Measurements from ENCODE around the gene DUSP12.
A peak's percentile ranks its signal among the peaks of the same experiment; 100 is the strongest.
"Not testable (repeated sequence)": the region's sequence is repeated elsewhere in the genome, so short reads cannot be mapped to it uniquely, and the experiment has no call there.

The DUSP12 gene

GRCh38 chr1:161749509-161750407 is at the start of gene DUSP12:
Gene DUSP12, plus strand, starts transcription at chr1:161749786. Its CDS starts 16 bp downstream, at chr1:161749802.
- DNase-seq, result peak; percentile 83

DNA sequence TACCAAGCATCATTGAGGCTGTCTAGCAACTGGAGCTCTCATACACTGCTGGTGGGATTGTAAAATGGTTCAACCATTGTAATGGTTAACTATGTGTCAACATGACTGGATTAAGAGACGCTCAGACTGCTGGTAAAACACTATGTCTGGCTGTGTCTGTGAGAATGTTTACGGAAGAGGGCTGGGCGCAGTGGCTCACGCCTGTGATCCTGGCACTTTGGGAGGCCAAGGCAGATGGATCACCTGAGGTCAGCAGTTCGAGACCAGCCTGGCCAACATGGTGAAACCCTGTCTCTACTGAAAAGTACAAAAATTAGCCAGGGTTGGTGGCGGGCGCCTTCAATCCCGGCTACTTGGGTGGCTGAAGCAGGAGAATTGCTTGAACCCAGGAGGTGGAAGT is 47.3 kb upstream of the DUSP12 start:
- no peak for DNase-seq

GRCh38 chr1:161705537-161705936 is 44.0 kb upstream of the DUSP12 start:
- no peak for DNase-seq

- no peak for DNase-seq
These were observed 43.5 kb upstream of the DUSP12 start for GRCh38 chr1:161706113-161706481.

DNA sequence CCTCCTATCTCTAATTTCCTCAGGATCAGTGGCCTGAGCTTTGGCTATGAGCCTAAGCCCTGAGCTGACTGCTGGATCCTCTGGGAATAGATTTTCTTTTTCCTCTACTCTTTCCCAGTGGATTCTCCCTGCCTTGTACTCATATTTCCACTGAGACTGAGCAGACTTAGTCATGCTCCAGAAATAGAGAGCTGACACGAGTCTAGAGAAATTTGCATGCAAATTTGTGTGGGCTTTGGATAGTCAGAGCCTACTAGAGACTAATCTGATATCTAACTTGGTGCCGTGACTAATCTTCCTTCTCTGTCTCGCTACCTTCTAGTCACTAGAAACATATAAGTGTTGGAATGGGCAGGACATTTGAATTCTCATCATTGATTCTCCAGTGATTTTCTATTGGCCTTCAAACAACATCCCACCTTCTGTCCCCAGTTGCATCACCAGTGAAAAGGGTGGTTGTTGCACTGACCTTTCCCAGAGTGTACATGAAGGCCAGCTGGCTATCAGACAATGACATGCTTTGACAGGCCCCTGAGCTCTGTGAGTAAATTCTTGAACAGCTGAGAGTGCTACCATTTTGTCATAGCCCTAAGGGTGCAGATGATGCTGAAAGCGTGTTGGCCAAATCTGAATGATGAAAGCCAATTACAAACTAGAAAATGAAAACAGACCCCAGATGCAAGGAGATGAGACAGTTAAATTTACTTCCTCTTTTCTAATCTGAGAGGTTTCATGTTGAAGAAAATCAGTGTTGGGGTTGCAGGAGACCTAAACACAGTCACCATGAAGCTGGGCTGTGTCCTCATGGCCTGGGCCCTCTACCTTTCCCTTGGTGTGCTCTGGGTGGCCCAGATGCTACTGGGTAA is 42.9 kb upstream of the DUSP12 start, which contains the start of gene FCRLA:
TSS of gene FCRLA (plus strand) at position 748 of the 866 bp plus-strand sequence. CDS start at position 784, 36 bp downstream.
- no peak for DNase-seq

DNA sequence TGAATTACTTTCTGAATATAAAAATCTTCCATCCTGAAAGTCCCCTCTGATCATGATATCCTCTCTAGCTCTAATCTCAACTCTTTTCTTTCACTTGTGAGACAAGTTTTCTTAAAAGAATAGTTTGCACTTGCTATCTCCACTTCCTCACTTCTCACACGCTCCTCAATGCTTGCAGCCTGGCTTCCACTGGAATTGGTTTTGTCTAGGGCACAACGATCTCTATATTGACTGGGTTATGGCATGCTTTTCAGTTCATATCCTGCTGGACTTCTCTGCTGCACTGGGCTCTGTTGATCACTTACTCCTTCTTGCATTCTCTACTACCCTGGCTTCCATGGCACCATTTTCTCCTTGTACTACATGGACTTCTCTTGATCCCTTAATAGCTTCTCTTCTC is 42.1 kb upstream of the DUSP12 start:
- DNase-seq, result no peak

GRCh38 chr1:161709373-161709772 is 40.2 kb upstream of the DUSP12 start:
- no peak for DNase-seq

DNA sequence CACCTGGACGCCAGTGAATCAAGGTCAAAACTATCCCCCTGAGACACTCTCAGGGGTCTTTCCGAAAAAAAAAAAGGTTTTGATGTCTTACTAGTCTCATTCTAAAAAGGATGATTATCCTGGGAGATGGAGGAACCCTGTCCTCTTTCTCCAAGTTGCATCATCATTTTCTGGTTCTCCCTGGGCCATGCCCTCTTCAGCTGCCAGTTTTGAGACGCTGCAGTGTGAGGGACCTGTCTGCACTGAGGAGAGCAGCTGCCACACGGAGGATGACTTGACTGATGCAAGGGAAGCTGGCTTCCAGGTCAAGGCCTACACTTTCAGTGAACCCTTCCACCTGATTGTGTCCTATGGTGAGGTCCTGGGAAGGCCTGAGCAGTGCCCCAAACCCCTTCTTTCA is 39.0 kb upstream of the DUSP12 start:
- DNase-seq, result no peak

DNA sequence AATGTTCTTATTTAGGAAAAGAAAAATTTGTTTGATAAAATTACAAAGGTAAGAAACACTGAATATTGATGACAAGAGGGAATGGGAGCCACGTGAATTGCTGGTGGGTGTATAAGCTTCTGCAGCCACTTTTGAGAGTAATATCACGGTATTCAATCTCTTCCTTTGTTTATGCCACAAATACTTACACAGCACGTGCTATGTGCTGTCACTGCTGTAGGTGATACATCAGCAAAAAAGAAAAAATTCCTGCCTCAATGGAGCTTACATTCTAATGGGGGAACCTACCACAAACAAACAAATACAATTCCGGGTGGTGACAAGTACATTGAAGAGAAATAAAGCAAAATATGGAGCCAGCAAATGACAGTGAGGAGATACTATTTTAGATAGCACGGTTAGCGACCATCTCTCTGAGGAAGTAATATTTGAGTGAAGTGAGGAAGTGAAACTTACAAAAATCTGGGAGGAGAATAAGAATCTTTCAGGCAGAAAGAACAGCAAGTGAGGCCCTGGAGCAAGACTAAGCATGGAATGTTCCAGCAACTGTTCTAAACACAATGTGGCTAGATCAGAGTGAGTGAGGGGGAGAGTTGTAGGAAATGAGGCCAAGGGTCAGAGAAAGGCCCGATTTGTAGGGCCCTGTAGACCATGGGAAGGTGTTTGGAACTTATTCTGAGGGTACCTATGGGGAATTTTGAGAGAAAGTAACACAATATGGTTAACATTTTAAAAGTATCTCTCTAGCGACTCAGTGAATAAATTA is 30.8 kb upstream of the DUSP12 start:
- DNase-seq, result no peak

- DNase-seq, result no peak
These were observed 30.3 kb upstream of the DUSP12 start for GRCh38 chr1:161719325-161719611.

DNA sequence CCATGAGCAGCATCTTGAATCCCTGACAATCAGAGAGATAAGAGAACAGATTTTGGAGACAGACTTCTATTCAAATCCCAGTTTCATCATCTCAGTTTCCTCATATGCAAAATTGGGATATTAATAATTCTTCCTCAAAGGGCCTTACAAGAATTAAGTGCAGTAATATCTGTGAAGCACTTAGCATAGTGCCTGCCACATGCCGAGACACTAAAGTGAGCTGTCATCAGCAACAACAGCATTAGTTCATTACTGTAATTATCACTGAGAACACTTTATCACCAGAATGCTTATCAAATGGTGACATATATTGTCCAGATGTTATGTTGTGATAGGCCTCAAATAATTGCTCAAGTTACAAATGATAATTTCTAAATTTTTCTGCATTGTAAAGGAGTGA is 29.2 kb upstream of the DUSP12 start:
- no peak for DNase-seq

GRCh38 chr1:161720956-161721737 is 28.4 kb upstream of the DUSP12 start, which contains the start of gene FCRLB:
Gene FCRLB, plus strand, starts transcription at chr1:161721544. Its CDS starts 1,129 bp downstream, at chr1:161722673.
- no peak for DNase-seq

GRCh38 chr1:161721738-161722343 is 27.7 kb upstream of the DUSP12 start:
- no peak for DNase-seq

DNA sequence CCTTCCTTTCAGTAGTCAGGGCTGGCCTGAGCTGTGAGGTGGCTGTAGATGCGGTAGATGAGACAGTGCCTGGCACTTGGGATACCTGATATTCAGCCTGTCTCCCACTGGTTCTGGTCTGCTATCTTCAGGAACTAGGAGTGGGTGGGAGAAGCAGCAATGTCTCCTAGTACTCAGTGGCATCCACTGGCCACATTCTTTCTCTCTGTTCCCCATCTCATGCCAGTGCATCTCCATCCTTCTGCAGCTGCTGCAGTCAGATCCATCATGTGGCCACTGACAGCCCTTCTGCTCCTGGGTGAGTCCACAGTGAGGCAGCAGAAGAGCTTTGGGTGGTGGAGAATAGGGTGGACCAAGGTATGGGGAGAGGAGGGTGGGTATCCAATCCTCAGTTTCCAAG is 27.2 kb upstream of the DUSP12 start:
- no peak for DNase-seq

- DNase-seq, result no peak
These were observed 26.0 kb upstream of the DUSP12 start for GRCh38 chr1:161723459-161724141.

GRCh38 chr1:161725258-161725907 is 24.2 kb upstream of the DUSP12 start:
- not testable (repeated sequence) for DNase-seq

GRCh38 chr1:161725908-161726472 is 23.6 kb upstream of the DUSP12 start:
- DNase-seq, result peak; percentile 27

- peak; percentile 64 for DNase-seq
These were observed 22.9 kb upstream of the DUSP12 start for GRCh38 chr1:161726473-161727255.

DNA sequence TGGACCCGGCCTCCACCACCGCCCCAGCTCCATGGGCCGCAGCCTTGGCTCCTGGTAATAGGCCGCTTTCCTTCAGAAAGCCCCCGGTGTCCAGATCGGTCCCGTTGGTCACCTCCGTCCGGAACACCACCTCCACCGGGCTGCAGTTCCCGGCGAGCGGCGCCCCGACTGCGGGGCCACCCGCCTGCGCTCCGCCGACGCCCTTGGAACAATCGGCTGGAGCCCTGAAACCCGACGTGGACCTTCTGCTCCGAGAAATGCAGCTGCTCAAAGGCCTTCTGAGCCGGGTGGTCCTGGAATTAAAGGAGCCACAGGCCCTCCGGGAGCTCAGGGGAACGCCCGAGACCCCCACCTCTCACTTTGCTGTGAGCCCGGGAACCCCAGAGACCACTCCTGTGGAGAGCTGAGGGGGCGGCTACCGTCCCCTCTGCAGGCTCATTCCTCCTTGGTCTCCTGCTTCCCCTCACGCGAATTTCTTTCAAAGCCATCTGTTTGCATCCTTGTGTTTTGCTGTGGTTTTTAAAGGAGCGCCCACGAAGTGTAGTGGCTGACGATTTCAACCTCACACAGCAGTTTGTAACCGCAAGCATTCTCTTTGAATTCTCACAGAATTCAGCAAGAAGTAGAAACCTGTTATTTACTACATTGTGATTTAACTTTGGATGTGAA is 22.2 kb upstream of the DUSP12 start:
- DNase-seq, result no peak
